ENCODE data around the gene CRK. TPM values are rescaled to one million over a fixed set of nuclear protein-coding genes. Genes with fewer than 3 reads are reported as not detected.

CRK gene
- total RNA-seq, 1 experiment from 2014 or later: 57.9 TPM

GRCh38 chr17:1481736-1482135 is 25.7 kb upstream of the CRK start:
- H3K9me3 ChIP-seq (ENCODE audit: insufficient read depth, low read depth): no peaks in the 10 kb centered on the region
- intact Hi-C loops (cut with micrococcal nuclease; ENCODE audit: unreplicated experiment): no loop called here
- H3K79me2 ChIP-seq (ENCODE audit: low read depth): no peaks in the 10 kb centered on the region
- ChIA-PET CTCF (no interaction called here), POLR2A (ENCODE audit: unreplicated experiment) (no interaction called here)
- no peak overlapping the region for H2AFZ ChIP-seq
- H3K9me2 ChIP-seq (ENCODE audit: insufficient read depth): no peaks in the 10 kb centered on the region
- H3F3A ChIP-seq (ENCODE audit: insufficient read depth, low read depth): peaks cover 13% of the 10 kb centered on the region; the same call in 1 of the 2 replicates
- H3K4me2 ChIP-seq: no peak overlapping the region
- TF ChIP-seq CTCF (conservative IDR thresholded peaks at IDR 0.05) (no peak), EZH2 (IDR thresholded peaks at IDR 0.05; ENCODE audit: low read depth) (no peak)
- no peak overlapping the region for H3K27ac ChIP-seq
- H3K36me3 ChIP-seq (ENCODE audit: low read depth): no peaks in the 10 kb centered on the region; the same call in 1 of the 2 replicates
- no peaks in the 10 kb centered on the region for H3K27me3 ChIP-seq (ENCODE audit: insufficient read depth, low read depth)
- no peak overlapping the region for H3K4me3 ChIP-seq
- no peak for DNase-seq
- peaks cover 5% of the 10 kb centered on the region; the same call in 1 of the 2 replicates for H4K20me1 ChIP-seq (ENCODE audit: insufficient read depth)
- H3K4me1 ChIP-seq (replicated peaks; ENCODE audit: insufficient read depth): peaks cover 17% of the 10 kb centered on the region
- BruUV-seq (replicated peaks): no TSS peak

- Histone ChIP-seq H3K36me3 (ENCODE audit: low read depth) (no peaks in the 10 kb centered on the region; the same call in 1 of the 2 replicates), H3K27me3 (ENCODE audit: insufficient read depth, low read depth) (no peaks in the 10 kb centered on the region), H2AFZ (no peak overlapping the region), H3K79me2 (ENCODE audit: low read depth) (no peaks in the 10 kb centered on the region), H3K4me3 (no peak overlapping the region), H3K4me2 (no peak overlapping the region), H3F3A (ENCODE audit: insufficient read depth, low read depth) (peaks cover 9% of the 10 kb centered on the region; the same call in 1 of the 2 replicates), H4K20me1 (ENCODE audit: insufficient read depth) (peaks cover 5% of the 10 kb centered on the region; the same call in 1 of the 2 replicates), H3K4me1 (replicated peaks; ENCODE audit: insufficient read depth) (peaks cover 10% of the 10 kb centered on the region; the same call in 1 of the 2 replicates), H3K27ac (no peak overlapping the region), H3K9me3 (ENCODE audit: insufficient read depth, low read depth) (no peaks in the 10 kb centered on the region), H3K9me2 (ENCODE audit: insufficient read depth) (no peaks in the 10 kb centered on the region)
- ChIA-PET POLR2A (ENCODE audit: unreplicated experiment) (no interaction called here), CTCF (interaction anchor here (0.7 kb wide), 1 partner anchor 34 kb away, joined by 5 read pairs; no protein-coding TSS in a partner anchor)
- BruUV-seq (replicated peaks): no TSS peak
- DNase-seq: no peak
- TF ChIP-seq CTCF (conservative IDR thresholded peaks at IDR 0.05) (no peak), EZH2 (IDR thresholded peaks at IDR 0.05; ENCODE audit: low read depth) (no peak)
- intact Hi-C loops (cut with micrococcal nuclease; ENCODE audit: unreplicated experiment): no loop called here
Observed at GRCh38 chr17:1480747-1481465, 24.9 kb upstream of the CRK start.

- H3F3A ChIP-seq (ENCODE audit: insufficient read depth, low read depth): peaks cover 9% of the 10 kb centered on the region; the same call in 1 of the 2 replicates
- no peaks in the 10 kb centered on the region for H3K9me3 ChIP-seq (ENCODE audit: insufficient read depth, low read depth)
- H3K4me1 ChIP-seq (replicated peaks; ENCODE audit: insufficient read depth): no peaks in the 10 kb centered on the region
- no peak overlapping the region for H3K4me2 ChIP-seq
- TF ChIP-seq CTCF (conservative IDR thresholded peaks at IDR 0.05) (no peak), EZH2 (IDR thresholded peaks at IDR 0.05; ENCODE audit: low read depth) (no peak)
- H3K4me3 ChIP-seq: no peak overlapping the region
- H3K27ac ChIP-seq: no peak overlapping the region
- no peak overlapping the region for H2AFZ ChIP-seq
- peaks cover 5% of the 10 kb centered on the region; the same call in 1 of the 2 replicates for H3K36me3 ChIP-seq (ENCODE audit: low read depth)
- intact Hi-C loops (cut with micrococcal nuclease; ENCODE audit: unreplicated experiment): no loop called here
- H3K79me2 ChIP-seq (ENCODE audit: low read depth): no peaks in the 10 kb centered on the region
- POLR2A ChIA-PET (ENCODE audit: unreplicated experiment): no interaction called here
- no peaks in the 10 kb centered on the region for H3K9me2 ChIP-seq (ENCODE audit: insufficient read depth)
- no TSS peak for BruUV-seq (replicated peaks)
- H3K27me3 ChIP-seq (ENCODE audit: insufficient read depth, low read depth): no peaks in the 10 kb centered on the region
- DNase-seq: no peak
- H4K20me1 ChIP-seq (ENCODE audit: insufficient read depth): peaks cover 5% of the 10 kb centered on the region; the same call in 1 of the 2 replicates
- CTCF ChIA-PET: no interaction called here
Observed at GRCh38 chr17:1478418-1478817, 22.4 kb upstream of the CRK start.
